ENCODE data around the gene FMN1.

Gene FMN1

DNA sequence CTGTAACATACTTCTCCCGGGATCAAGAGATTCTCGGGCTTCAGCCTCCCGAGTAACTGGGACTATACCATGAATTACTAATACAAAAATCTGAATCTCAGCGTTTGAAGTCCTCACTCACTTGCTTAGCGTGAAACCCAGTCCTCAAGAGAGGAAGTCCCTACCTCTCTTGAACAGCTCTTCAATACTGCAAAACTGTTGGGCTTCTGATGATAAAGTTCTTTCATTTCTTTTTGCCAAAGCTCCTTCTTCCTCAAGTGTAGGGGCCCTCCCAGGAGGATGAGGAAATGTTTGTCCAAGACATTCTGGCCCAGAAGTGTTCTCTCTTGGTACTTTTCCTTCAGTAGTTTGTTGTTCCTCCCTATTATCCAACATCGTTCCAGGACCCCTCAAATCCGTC lies 48.5 kb downstream of the FMN1 start:
- Histone ChIP-seq H3K4me1 (peaks cover 11 to 72% (median 27%) of the 10 kb centered on the region in 10 experiments; a peak in 18 of 20 replicates), H3K9ac (no peak overlapping the region; a peak in 1 of 22 replicates), H3K27me3 (no peaks in the 10 kb centered on the region), H3K4me3 (0 out of 20 replicates have a peak overlapping the region, but pooled peaks of 1 of the 10 experiments have one; percentile 5), H3K27ac (peak overlapping the region in 6 of 11 experiments; percentile 2 to 44 (median 24); a peak in 6 of 22 replicates), H3K4me2 (peak overlapping the region in 9 of 11 experiments; percentile 13 to 81 (median 40); a peak in 16 of 22 replicates), H4K20me1 (peaks cover 0 to 99% (median 0%) of the 10 kb centered on the region in 11 experiments; a peak in 4 of 22 replicates), H3K9me3 (replicated peaks in 1 of 11) (peaks cover 0 to 23% (median 0%) of the 10 kb centered on the region in 11 experiments; a peak in 2 of 22 replicates), H3K36me3 (peaks cover 0 to 33% (median 0%) of the 10 kb centered on the region in 11 experiments; a peak in 3 of 22 replicates)
- no peak for TF ChIP-seq Cebpa-rat (IDR thresholded peaks at IDR 0.05)

DNA sequence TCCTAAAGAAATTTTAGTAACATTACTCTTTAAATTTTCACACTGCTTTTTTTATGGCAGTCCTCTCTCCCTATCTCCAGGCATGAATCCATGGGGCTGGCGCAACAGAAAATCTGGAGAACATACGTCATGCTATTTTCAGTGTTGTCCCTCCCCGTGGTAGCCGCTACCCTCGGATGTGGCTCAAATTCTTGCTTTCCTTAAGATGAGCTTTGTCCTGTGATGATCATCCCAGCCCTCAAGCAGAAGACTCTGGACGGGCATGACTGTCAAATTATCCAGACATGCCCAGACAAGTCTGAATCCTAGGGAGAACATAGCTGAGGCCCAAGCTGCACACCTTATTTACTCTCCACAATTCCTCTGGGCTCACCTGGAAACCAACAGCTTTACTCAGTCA lies 49.1 kb downstream of the FMN1 start:
- Histone ChIP-seq H3K4me1 (peaks cover 7 to 66% (median 22%) of the 10 kb centered on the region in 10 experiments; a peak in 18 of 20 replicates), H3K27ac (peak overlapping the region in 6 of 11 experiments; percentile 2 to 44 (median 24); a peak in 6 of 22 replicates), H3K9me3 (replicated peaks in 1 of 11) (peaks cover 0 to 20% (median 0%) of the 10 kb centered on the region in 11 experiments; a peak in 2 of 22 replicates), H3K36me3 (peaks cover 0 to 33% (median 0%) of the 10 kb centered on the region in 11 experiments; a peak in 3 of 22 replicates), H3K9ac (no peak overlapping the region; a peak in 1 of 22 replicates), H3K4me2 (peak overlapping the region in 9 of 11 experiments; percentile 13 to 81 (median 40); a peak in 15 of 22 replicates), H3K4me3 (no peak overlapping the region), H3K27me3 (no peaks in the 10 kb centered on the region), H4K20me1 (peaks cover 0 to 99% (median 0%) of the 10 kb centered on the region in 11 experiments; a peak in 4 of 22 replicates)
- no peak for TF ChIP-seq Cebpa-rat (IDR thresholded peaks at IDR 0.05)

DNA sequence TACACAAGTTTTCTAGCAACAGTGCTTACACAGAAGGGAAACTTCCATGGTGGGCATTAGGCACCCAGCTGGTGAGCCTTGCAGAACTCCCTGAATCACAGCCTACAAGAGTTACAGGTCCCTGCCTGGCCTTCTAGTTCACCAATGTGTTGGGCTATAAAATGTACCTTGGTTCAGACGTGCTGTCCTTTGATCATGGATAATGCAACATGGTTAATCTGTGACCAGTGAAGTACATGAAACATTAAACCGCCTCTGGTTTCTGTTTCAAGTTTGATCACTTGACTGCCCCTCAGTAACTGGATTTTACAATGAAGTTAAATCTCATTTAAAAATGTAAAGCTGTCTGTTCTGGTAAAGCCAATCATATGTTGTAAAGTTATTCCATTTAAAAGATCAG lies 51.8 kb downstream of the FMN1 start:
- H3K27ac ChIP-seq, result no peak overlapping the region
- peaks cover 0 to 7% (median 0%) of the 10 kb centered on the region in 11 experiments; a peak in 1 of 22 replicates for H3K9me3 ChIP-seq (replicated peaks in 1 of 11)
- no peaks in the 10 kb centered on the region for H3K27me3 ChIP-seq
- no peak for TF ChIP-seq Cebpa-rat (IDR thresholded peaks at IDR 0.05)
- no peak overlapping the region for H3K4me3 ChIP-seq
- peaks cover 0 to 37% (median 0%) of the 10 kb centered on the region in 11 experiments; a peak in 3 of 22 replicates for H3K36me3 ChIP-seq
- peak overlapping the region in 2 of 11 experiments; percentile 39 to 47; a peak in 4 of 22 replicates for H3K4me2 ChIP-seq
- H3K9ac ChIP-seq, result no peak overlapping the region
- H3K4me1 ChIP-seq, result peaks cover 0 to 53% (median 11%) of the 10 kb centered on the region in 10 experiments; a peak in 14 of 20 replicates
- H4K20me1 ChIP-seq, result peaks cover 0 to 95% (median 0%) of the 10 kb centered on the region in 11 experiments; a peak in 4 of 22 replicates

DNA sequence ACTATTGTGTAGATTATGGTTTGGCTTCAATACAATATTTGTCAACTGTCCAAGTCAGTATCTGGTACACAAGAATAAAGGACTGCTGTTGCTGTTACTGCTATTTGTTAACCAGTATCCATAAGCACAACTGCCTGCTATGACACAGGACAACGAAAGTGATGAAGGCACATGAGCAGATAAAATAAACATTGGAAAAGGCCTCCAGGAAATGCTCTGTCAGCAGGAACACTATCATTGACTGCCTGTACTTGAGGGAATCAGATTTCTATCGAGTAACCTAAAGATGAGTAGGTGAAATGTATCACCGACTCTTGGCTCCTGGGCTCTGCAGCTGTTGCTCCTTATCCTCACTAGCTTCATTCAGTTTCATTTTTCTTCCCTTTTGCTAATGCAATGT lies 56.5 kb downstream of the FMN1 start:
- TF ChIP-seq Cebpa-rat (IDR thresholded peaks at IDR 0.05), result no peak
- no peak overlapping the region for H3K4me3 ChIP-seq
- no peaks in the 10 kb centered on the region for H3K27me3 ChIP-seq
- H3K9me3 ChIP-seq (replicated peaks in 1 of 11), result no peaks in the 10 kb centered on the region
- peak overlapping the region in 4 of 11 experiments; percentile 72 to 98 (median 86); a peak in 6 of 22 replicates for H3K4me2 ChIP-seq
- H4K20me1 ChIP-seq, result peaks cover 0 to 87% (median 0%) of the 10 kb centered on the region in 11 experiments; a peak in 4 of 22 replicates
- H3K4me1 ChIP-seq, result peaks cover 0 to 68% (median 20%) of the 10 kb centered on the region in 10 experiments; a peak in 14 of 20 replicates
- peaks cover 0 to 15% (median 0%) of the 10 kb centered on the region in 11 experiments; a peak in 2 of 22 replicates for H3K36me3 ChIP-seq
- H3K9ac ChIP-seq, result no peak overlapping the region
- no peak overlapping the region for H3K27ac ChIP-seq

DNA sequence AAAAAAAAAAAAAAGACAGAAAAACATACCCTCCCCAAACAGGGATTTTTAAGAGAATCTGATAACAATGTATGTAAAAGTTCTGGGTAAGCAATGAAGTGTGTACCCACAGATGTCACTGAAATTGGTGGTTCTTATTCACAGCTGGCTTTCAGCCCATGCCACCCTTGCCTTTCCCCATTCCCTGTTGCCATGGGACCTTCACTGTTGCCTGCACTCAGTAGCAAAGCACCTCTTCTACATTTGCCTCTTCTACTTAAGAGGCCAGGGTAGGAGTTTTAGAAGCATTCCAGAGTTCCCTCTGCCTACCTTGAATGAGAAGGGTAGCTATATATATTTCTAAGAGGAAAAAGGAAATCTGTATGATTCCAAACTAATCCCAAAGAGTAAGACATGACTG lies 57.4 kb downstream of the FMN1 start:
- Histone ChIP-seq H3K9ac (peak overlapping the region in 2 of 11 experiments; percentile 36 to 62; a peak in 1 of 22 replicates), H3K4me3 (no peak overlapping the region; a peak in 1 of 20 replicates), H4K20me1 (peaks cover 0 to 87% (median 0%) of the 10 kb centered on the region in 11 experiments; a peak in 5 of 22 replicates), H3K9me3 (replicated peaks in 1 of 11) (no peaks in the 10 kb centered on the region), H3K4me2 (peak overlapping the region in 6 of 11 experiments; percentile 48 to 98 (median 74); a peak in 12 of 22 replicates), H3K36me3 (peaks cover 0 to 15% (median 0%) of the 10 kb centered on the region in 11 experiments; a peak in 2 of 22 replicates), H3K4me1 (peaks cover 0 to 69% (median 20%) of the 10 kb centered on the region in 10 experiments; a peak in 13 of 20 replicates), H3K27me3 (no peaks in the 10 kb centered on the region), H3K27ac (peak overlapping the region in 5 of 11 experiments; percentile 43 to 75 (median 66); a peak in 9 of 22 replicates)
- TF ChIP-seq Cebpa-rat (IDR thresholded peaks at IDR 0.05), result no peak

DNA sequence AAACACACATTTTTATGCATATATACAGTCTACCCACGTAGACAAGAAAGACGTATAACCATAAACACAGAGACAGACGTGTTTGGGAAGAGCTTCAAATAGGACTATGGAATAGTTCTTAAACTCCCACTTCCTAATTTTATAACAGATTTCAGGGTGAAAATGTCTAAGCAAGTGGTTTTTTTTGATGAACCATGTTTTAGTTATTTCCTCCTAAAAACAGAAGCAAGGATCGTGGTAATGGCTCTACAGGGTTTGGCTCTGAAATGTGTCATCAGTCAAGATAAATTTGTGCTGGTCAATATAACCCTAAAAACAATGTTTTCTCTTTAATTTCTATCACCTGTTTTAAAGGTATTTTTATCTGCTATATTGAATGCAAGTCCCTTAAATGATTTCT lies 58.2 kb downstream of the FMN1 start:
- Histone ChIP-seq H3K9ac (peak overlapping the region in 3 of 11 experiments; percentile 36 to 62 (median 50); a peak in 2 of 22 replicates), H3K27ac (peak overlapping the region in 6 of 11 experiments; percentile 34 to 75 (median 63); a peak in 9 of 22 replicates), H3K36me3 (peaks cover 0 to 13% (median 0%) of the 10 kb centered on the region in 11 experiments; a peak in 2 of 22 replicates), H3K4me2 (peak overlapping the region in 7 of 11 experiments; percentile 12 to 98 (median 72); a peak in 13 of 22 replicates), H4K20me1 (peaks cover 0 to 87% (median 0%) of the 10 kb centered on the region in 11 experiments; a peak in 5 of 22 replicates), H3K4me3 (no peak overlapping the region; a peak in 2 of 20 replicates), H3K27me3 (no peaks in the 10 kb centered on the region), H3K9me3 (replicated peaks in 1 of 11) (no peaks in the 10 kb centered on the region), H3K4me1 (peaks cover 0 to 77% (median 20%) of the 10 kb centered on the region in 10 experiments; a peak in 14 of 20 replicates)
- no peak for TF ChIP-seq Cebpa-rat (IDR thresholded peaks at IDR 0.05)

DNA sequence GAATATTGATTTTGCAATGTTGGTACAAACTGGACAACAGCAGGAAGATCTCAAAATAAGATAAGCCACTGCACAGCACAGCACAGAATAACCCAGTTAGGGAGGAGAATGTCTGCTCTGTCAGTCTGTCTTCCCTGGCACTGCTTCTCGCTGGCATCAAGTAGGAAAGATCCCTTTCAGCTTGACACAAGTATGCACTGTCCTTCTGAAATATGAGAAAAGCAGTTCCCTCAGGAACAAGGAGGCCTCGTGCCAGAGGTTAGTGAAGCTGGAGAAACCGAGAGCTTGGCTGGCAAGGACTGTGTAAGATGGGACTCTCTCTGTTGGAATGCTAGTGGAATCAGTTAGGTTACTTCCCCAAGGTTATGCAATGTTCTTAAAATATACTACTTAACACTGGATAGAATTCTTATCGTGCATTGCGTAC lies 59.1 kb downstream of the FMN1 start:
- peak overlapping the region in 7 of 11 experiments; percentile 12 to 98 (median 72); a peak in 12 of 22 replicates for H3K4me2 ChIP-seq
- H4K20me1 ChIP-seq, result peaks cover 0 to 87% (median 0%) of the 10 kb centered on the region in 11 experiments; a peak in 5 of 22 replicates
- peak overlapping the region in 1 of 10 experiments; percentile 31; a peak in 2 of 20 replicates for H3K4me3 ChIP-seq
- peaks cover 0 to 13% (median 0%) of the 10 kb centered on the region in 11 experiments; a peak in 2 of 22 replicates for H3K36me3 ChIP-seq
- peak overlapping the region in 3 of 11 experiments; percentile 34 to 75 (median 68); a peak in 3 of 22 replicates for H3K27ac ChIP-seq
- TF ChIP-seq Cebpa-rat (IDR thresholded peaks at IDR 0.05), result no peak
- no peaks in the 10 kb centered on the region for H3K27me3 ChIP-seq
- peaks cover 0 to 83% (median 20%) of the 10 kb centered on the region in 10 experiments; a peak in 14 of 20 replicates for H3K4me1 ChIP-seq
- H3K9ac ChIP-seq, result peak overlapping the region in 2 of 11 experiments; percentile 28 to 50; a peak in 1 of 22 replicates
- no peaks in the 10 kb centered on the region for H3K9me3 ChIP-seq (replicated peaks in 1 of 11)

DNA sequence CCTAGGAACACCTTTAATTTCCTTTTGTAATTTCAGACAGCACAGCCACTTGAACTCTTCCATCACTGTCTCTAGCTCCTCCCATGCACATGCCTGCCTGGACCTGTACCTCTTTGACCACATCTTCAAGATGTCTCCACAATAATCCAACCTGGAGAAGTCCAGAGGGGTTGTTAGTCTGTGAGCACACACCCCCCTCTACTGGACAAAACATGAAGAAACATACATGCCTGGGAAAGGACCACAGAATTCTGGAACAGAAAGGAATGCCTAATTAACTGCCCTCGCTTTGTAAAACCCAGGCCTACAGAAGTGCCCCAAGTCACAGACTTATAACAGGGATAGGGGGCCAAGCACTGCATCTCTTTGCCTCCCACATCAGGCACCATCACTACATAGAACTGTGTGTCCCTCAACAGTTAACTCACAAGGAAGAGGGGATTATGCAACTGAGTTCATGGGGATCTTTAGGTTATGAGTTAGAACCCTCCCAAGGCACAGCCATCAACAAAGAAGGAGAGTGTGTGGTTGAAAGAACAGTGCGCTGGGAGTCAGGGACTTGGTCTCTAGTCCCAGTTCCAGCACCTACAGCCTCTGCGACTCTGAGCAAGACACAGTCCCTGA lies 61.7 kb downstream of the FMN1 start:
- H3K9me3 ChIP-seq (replicated peaks in 1 of 11), result peaks cover 5 to 13% (median 9%) of the 10 kb centered on the region in 11 experiments; a peak in 17 of 22 replicates
- H3K27ac ChIP-seq, result no peak overlapping the region
- H3K4me1 ChIP-seq, result peaks cover 0 to 77% (median 20%) of the 10 kb centered on the region in 10 experiments; a peak in 14 of 20 replicates
- TF ChIP-seq Cebpa-rat (IDR thresholded peaks at IDR 0.05), result no peak
- H3K4me2 ChIP-seq, result peak overlapping the region in 4 of 11 experiments; percentile 14 to 98 (median 62); a peak in 5 of 22 replicates
- peaks cover 0 to 92% (median 0%) of the 10 kb centered on the region in 11 experiments; a peak in 5 of 22 replicates for H4K20me1 ChIP-seq
- H3K4me3 ChIP-seq, result no peak overlapping the region
- H3K9ac ChIP-seq, result no peak overlapping the region
- H3K36me3 ChIP-seq, result peaks cover 0 to 21% (median 0%) of the 10 kb centered on the region in 11 experiments; a peak in 3 of 22 replicates
- H3K27me3 ChIP-seq, result no peaks in the 10 kb centered on the region

All from BLaER1 treated with 17β-estradiol and CSF1 and Interleukin-3, amounts not matched to agents 10 nM and 100 nM (cell line).